Lung (tissue), 12 donors: ENCODE results near the gene ASIC2. TPM values are rescaled to one million over a fixed set of nuclear protein-coding genes. Genes with fewer than 3 reads are reported as not detected.
A peak's percentile ranks its signal among the peaks of the same experiment; 100 is the strongest.

Experiments
- ATAC-seq: fragments of 200-7000 bp; cut with Tn5 transposase; one replicate; pipeline ENCODE4 v1.9.1; 2020; ENCODE audit warnings: moderate number of reproducible peaks; ENCODE audit not compliant: insufficient read depth, low FRiP score
- DNase-seq, 3 donors: peaks; one replicate each; pipeline ENCODE4 v3.0.0-alpha.2; 2013 to 2017
- H3K27ac ChIP-seq, 2 donors: one replicate each; pipeline ENCODE4 v1.5.1; 2013; ENCODE audit warnings: mild to moderate bottlenecking in 2 of 2, moderate library complexity in 2 of 2, control low read depth in 1 of 2, inconsistent platforms in 1 of 2, low read depth in 1 of 2, low read length in 1 of 2
- H3K27me3 ChIP-seq, 3 donors: one replicate each; pipeline ENCODE4 v1.5.1; 2013; ENCODE audit warnings: low read length in 2 of 3; ENCODE audit not compliant: control insufficient read depth in 3 of 3, insufficient read depth in 3 of 3
- H3K36me3 ChIP-seq, 4 donors: one replicate each; pipeline ENCODE4 v1.5.1; 2013; ENCODE audit warnings: low read length in 4 of 4, mild to moderate bottlenecking in 1 of 4, moderate library complexity in 1 of 4; ENCODE audit not compliant: control insufficient read depth in 4 of 4, insufficient read depth in 4 of 4
- H3K4me1 ChIP-seq, 5 donors: one replicate each; pipeline ENCODE4 v1.5.1; 2013; ENCODE audit warnings: low read length in 5 of 5, mild to moderate bottlenecking in 2 of 5, moderate library complexity in 1 of 5; ENCODE audit not compliant: control insufficient read depth in 5 of 5, insufficient read depth in 5 of 5
- H3K4me3 ChIP-seq: one replicate; pipeline ENCODE4 v1.5.1; 2013; ENCODE audit warnings: mild to moderate bottlenecking, control low read depth, moderate library complexity
- H3K9ac ChIP-seq, 2 donors: one replicate each; pipeline ENCODE4 v1.5.1; 2013; ENCODE audit warnings: low read length in 2 of 2, control low read depth in 1 of 2; ENCODE audit not compliant: insufficient read depth in 1 of 2
- H3K9me3 ChIP-seq, 4 donors: one replicate each; pipeline ENCODE4 v1.5.1; 2013; ENCODE audit warnings: low read length in 3 of 4, mild to moderate bottlenecking in 1 of 4, moderate library complexity in 1 of 4; ENCODE audit not compliant: control insufficient read depth in 4 of 4, insufficient read depth in 3 of 4
- CTCF ChIP-seq: IDR thresholded peaks from 2 replicates; pipeline ENCODE4 v1.5.1; 2012; ENCODE audit warnings: mild to moderate bottlenecking; ENCODE audit errors: control extremely low read depth, extremely low read depth
- WGBS, 2 donors: extraction: QIAGEN DNeasy Blood & Tissue Kit; methylation state at CpG; one replicate each; pipeline ENCODE4 v1.1.7; 2013; 5-methylcytosine and 5-hydroxymethylcytosine counted together
- polyA plus RNA-seq, 2 donors: library from polyadenylated mRNA; stranded (reverse); fragments of 200-250 nt; gene quantifications; one replicate each; pipeline ENCODE4 v1.2.1, GENCODE V29; 2013
- total RNA-seq, 2 donors: library from RNA; depleted of rRNA in 1 of 2; stranded (reverse); fragments of >200 nt in 1 of 2; gene quantifications; one replicate each; pipeline ENCODE4 v1.2.1, GENCODE V29; 2014 to 2021
- donor health status: control.
- donor health status: control.
- donor health status: Bipolar disorder and iron deficiency.
- donor health status: healthy.
- donor health status: DM: yes; HTN: yes; CAD: no.

The ASIC2 gene
- total and polyA plus RNA-seq, 4 donors = 0.03 to 0.28 (median 0.14) TPM; not detected in 1

DNA sequence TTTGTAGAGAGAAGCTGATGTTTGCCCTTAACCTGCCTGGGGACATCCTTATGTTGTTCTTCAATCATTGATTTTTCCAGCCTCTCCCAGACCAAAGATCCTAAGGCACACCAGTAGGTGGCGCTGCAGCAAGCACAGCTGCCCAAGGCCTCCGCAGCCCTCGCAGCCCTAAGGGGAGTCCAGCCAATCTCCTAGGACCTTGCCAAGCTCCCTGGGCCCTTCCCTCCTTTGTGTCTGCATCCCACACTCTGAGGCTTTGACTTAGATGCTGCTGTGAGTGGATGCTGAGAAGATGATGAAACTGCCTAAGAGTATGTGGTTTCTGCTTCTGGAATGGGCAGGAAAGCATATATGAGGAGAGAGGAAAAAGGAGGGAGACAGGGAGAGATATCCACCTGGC is 254.4 kb downstream of the ASIC2 start:
- no peak for ATAC-seq
- Histone ChIP-seq H3K4me3 (no peak overlapping the region), H3K27me3 (no peaks in the 10 kb centered on the region), H3K9me3 (peaks cover 0 to 3% (median 0%) of the 10 kb centered on the region in 4 donors), H3K4me1 (peaks cover 0 to 21% (median 7%) of the 10 kb centered on the region in 5 donors), H3K9ac (no peak overlapping the region), H3K36me3 (no peaks in the 10 kb centered on the region), H3K27ac (no peak overlapping the region)
- WGBS, 2 donors = 6 to 7% methylated on average over 3 of the region's 3 CpGs
- no peak for TF ChIP-seq CTCF
- DNase-seq = peak; percentile 66 to 74 (median 74)

- no peak for ATAC-seq
Observed at GRCh38 chr17:33033176-33033575, 259.9 kb downstream of the ASIC2 start.

GRCh38 chr17:33028778-33029177 is 264.3 kb downstream of the ASIC2 start:
- DNase-seq = no peak
- Histone ChIP-seq H3K4me1 (no peaks in the 10 kb centered on the region), H3K36me3 (no peaks in the 10 kb centered on the region), H3K4me3 (no peak overlapping the region), H3K9me3 (peaks cover 0 to 3% (median 0%) of the 10 kb centered on the region in 4 donors), H3K27me3 (peaks cover 0 to 7% (median 0%) of the 10 kb centered on the region in 3 donors), H3K9ac (no peak overlapping the region), H3K27ac (no peak overlapping the region)
- WGBS, 2 donors = 95 to 97% methylated on average over 1 of the region's 1 CpG
- no peak for ATAC-seq
- no peak for TF ChIP-seq CTCF

More at GRCh38 chr17:33033176-33033575, 259.9 kb downstream of the ASIC2 start:
- no peaks in the 10 kb centered on the region for H3K36me3 ChIP-seq
- no peaks in the 10 kb centered on the region for H3K4me1 ChIP-seq
- 93 to 94% methylated on average over 4 of the region's 4 CpGs for WGBS, 2 donors
- peaks cover 0 to 7% (median 0%) of the 10 kb centered on the region in 3 donors for H3K27me3 ChIP-seq
- no peak overlapping the region for H3K4me3 ChIP-seq
- H3K9me3 ChIP-seq = peaks cover 0 to 3% (median under 1%) of the 10 kb centered on the region in 4 donors
- no peak for DNase-seq
- TF ChIP-seq CTCF = no peak
- no peak overlapping the region for H3K9ac ChIP-seq
- no peak overlapping the region for H3K27ac ChIP-seq

GRCh38 chr17:33028061-33028460 is 265.0 kb downstream of the ASIC2 start:
- no peak for TF ChIP-seq CTCF
- H3K36me3 ChIP-seq = no peaks in the 10 kb centered on the region
- no peak overlapping the region for H3K27ac ChIP-seq
- H3K9me3 ChIP-seq = peaks cover 0 to 2% (median 0%) of the 10 kb centered on the region in 4 donors
- peaks cover 0 to 7% (median 0%) of the 10 kb centered on the region in 3 donors for H3K27me3 ChIP-seq
- no peak for ATAC-seq
- no peak overlapping the region for H3K9ac ChIP-seq
- DNase-seq = no peak
- no peak overlapping the region for H3K4me3 ChIP-seq
- WGBS, 2 donors = 75 to 77% methylated on average over 8 of the region's 8 CpGs
- no peaks in the 10 kb centered on the region for H3K4me1 ChIP-seq
